Hepatic stellate cell (primary cell): ENCODE data around the gene TMEM164.

Source experiments
- DNase-seq: peaks from one replicate; pipeline ENCODE4 v3.0.0; 2011; ENCODE audit warnings: low spot score

Gene TMEM164

GRCh38 chrX:110167952-110168451 is 165.1 kb downstream of the TMEM164 start:
- DNase-seq, result no peak

GRCh38 chrX:110168585-110168984 is 165.7 kb downstream of the TMEM164 start:
- no peak for DNase-seq

DNA sequence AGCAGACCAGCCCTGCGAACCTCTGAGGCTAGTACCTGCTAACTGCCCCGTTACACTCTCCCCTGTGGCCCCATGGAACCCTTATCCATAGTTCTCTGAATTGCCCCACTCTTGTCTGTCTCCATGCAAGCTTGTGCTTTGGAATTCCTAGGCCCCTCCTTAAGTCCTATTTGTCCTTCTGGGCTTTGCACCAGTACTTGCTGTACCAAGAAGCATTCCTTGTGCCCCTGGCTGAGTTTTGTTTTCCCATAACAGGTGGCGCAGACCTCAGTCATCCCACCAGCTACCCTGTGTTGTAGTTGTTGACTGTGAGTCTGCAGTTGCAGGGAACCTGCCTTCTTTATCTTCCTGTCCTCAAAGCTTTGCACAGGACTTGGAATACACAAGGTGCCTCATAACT is 167.1 kb downstream of the TMEM164 start:
- DNase-seq, result no peak

DNA sequence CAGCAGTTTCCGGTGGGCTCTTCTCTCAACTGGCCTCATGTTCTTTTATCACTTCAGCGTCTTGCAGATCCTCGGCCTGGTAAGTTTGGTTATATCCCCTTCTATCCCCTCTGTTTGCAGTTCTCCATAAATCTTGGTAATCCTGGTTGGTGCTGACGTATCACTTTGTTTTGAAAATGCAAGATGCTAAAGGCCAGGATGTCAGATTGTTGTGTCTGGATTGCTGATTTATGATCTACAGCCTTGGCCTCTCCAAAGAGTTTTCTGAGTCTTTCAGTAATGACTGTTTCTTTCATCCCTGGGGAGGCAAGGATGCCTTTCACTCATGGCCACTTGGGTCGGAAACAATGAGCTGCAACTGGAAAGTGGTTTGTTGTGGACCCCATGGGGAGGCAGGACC is 168.5 kb downstream of the TMEM164 start:
- no peak for DNase-seq

- no peak for DNase-seq
Observed at GRCh38 chrX:110172215-110172614, 169.3 kb downstream of the TMEM164 start.

GRCh38 chrX:110173192-110174175 is 170.6 kb downstream of the TMEM164 start:
- no peak for DNase-seq

GRCh38 chrX:110175146-110175545 is 172.2 kb downstream of the TMEM164 start:
- DNase-seq, result no peak

DNA sequence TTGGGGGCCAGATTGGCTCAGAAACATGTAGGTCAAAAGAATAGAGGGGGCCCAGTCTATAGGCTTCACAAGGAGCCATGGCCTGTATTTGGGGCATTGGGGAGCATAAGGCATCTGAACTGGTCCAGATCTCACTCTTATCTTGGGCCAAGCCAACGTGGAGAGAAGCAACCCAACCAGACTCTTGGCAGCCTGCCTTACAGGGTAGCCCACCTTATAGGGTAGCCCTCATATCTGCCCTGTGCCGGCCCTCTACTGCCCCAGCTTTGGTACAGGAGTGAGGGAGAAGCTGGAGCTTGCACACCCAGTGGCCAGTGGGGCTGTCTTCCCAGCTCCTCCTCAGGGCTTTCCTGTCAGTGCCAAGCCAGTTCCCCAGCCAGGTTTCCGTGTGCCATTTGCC is 172.8 kb downstream of the TMEM164 start:
- DNase-seq, result no peak

- no peak for DNase-seq
Observed at GRCh38 chrX:110178179-110178865, 175.4 kb downstream of the TMEM164 start.

- peak; percentile 38 for DNase-seq
Observed at GRCh38 chrX:110180176-110180927, 177.4 kb downstream of the TMEM164 start.

DNA sequence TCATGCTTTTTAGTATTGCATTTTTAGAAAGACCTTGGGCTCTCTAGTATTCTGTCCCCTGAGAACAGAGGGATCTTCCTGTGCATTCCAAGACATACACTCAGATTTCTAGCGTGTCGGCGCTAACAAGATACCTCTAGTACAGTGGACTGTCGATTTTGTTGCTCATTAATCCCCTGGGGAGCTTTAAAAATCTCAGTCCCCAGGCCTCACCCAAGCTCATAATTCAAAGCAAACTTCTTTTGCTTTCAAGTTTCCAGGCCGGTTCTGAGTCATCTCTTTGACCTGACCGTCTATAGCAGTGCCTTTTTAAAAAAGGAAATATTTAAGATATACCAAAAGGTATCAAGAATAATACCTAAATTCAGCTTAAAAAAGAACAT is 178.0 kb downstream of the TMEM164 start:
- DNase-seq, result peak; percentile 33

DNA sequence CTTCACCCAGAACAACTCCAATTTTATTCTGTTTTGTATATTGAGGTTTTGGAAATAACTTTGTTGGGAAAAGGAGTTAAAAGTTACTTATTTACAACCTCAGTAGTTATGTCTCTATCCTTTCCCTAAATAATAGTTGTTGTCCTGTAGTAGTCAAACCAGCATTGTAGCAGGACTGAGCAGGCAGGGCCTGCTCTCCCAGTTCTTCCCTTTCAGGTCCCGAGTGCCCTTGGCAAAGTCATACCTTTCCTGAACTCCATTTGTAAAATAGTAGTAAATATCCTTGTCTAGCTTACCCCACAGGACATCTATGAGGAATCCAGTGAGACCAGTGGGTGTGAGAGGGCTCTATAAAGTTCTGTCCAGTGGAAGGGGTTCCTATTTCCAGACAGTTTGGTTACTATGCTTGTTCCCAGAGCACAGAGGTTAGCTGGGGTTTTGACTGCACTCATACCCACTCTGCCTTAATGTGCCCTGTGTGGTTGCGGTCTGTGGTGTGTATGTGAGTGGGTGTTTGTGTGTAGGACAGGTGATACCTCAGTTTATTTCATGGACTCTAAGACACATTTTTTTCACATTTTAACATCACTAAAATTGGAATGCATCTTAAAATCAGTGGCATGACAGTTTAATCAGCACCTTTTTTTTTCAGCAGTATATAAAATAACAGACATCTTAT is 178.7 kb downstream of the TMEM164 start:
- DNase-seq, result no peak

DNA sequence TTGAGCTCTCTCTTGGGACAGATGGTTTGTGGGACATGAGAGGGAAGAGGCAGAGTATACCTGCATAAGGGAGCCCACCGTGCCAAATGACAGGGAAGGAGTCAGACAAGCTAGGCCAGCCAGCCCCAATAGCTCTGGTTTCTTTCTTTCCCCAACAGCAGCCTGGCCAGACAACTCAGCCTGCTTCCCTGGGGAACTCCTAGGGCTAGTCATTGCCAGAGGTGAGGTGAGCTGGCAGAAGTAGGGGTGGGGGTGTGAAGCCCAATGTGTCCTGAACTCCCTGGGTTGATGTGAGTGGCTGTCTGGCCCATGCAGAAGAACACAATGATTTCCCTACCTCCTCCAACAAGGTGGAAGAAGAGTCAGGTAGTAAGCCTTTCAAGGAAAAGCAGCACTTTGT is 179.4 kb downstream of the TMEM164 start:
- DNase-seq, result no peak

- DNase-seq, result no peak
Observed at GRCh38 chrX:110182865-110183264, 180.0 kb downstream of the TMEM164 start.

- no peak for DNase-seq
Observed at GRCh38 chrX:110183314-110183713, 180.4 kb downstream of the TMEM164 start.

- no peak for DNase-seq
Observed at GRCh38 chrX:110188701-110189558, 186.0 kb downstream of the TMEM164 start.

GRCh38 chrX:110192516-110192915 is 189.6 kb downstream of the TMEM164 start:
- DNase-seq, result no peak

GRCh38 chrX:110194977-110195376 is 192.1 kb downstream of the TMEM164 start:
- no peak for DNase-seq

DNA sequence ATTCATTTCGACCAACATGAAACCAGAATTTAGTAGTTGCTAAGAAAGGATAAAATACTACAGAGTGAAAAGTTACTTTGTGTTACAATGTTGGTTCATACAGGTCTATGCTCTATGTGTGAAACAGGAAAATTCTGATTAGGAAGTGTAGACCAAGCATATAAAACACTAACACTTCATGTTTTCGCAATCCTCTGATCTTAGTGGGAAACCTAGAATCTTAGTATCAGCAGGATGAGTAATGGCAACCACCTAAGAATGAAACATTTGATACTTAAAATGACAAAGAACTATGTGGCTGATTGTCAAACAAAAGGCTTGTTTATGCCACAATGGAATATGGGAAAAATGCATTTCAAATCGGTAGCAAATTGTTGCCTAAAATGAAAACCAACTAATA is 198.9 kb downstream of the TMEM164 start:
- no peak for DNase-seq

- DNase-seq, result no peak
Observed at GRCh38 chrX:110204986-110205385, 202.1 kb downstream of the TMEM164 start.

- no peak for DNase-seq
Observed at GRCh38 chrX:110208092-110208491, 205.2 kb downstream of the TMEM164 start.
